ENCODE measurements around the gene CFAP52. TPM values are rescaled to one million over a fixed set of nuclear protein-coding genes. Genes with fewer than 3 reads are reported as not detected.
"Not testable (repeated sequence)": the region's sequence is repeated elsewhere in the genome, so short reads cannot be mapped to it uniquely, and the experiment has no call there.

Gene CFAP52
- polyA plus RNA-seq, 2 of the 4 experiments (the other 2 are of a cell fraction) = 0.23 TPM; not detected in 1

GRCh38 chr17:9635340-9635739, 58.9 kb downstream of the CFAP52 start:
- ChIA-PET POLR2A (no interaction called here), CTCF (interaction anchor here (0.7 to 1.1 kb wide), 3 partner anchors 11 to 1624 kb away, joined by 3 read pairs; no protein-coding TSS in a partner anchor)
- Histone ChIP-seq H3K27ac (no peak overlapping the region), H3K4me2 (no peak overlapping the region), H3K4me1 (no peaks in the 10 kb centered on the region), H3K4me3 (no peak overlapping the region), H3K9me3 (no peaks in the 10 kb centered on the region)
- TF ChIP-seq CHD4 (IDR thresholded peaks at IDR 0.05; ENCODE audit: borderline replicate concordance) (no peak), USF2 (IDR thresholded peaks at IDR 0.05) (no peak), MAZ (IDR thresholded peaks at IDR 0.05; ENCODE audit: borderline replicate concordance, low read depth, low read length) (no peak), ESRRA (IDR thresholded peaks at IDR 0.05; ENCODE audit: borderline replicate concordance, low read length) (no peak), BHLHE40 (IDR thresholded peaks at IDR 0.05; ENCODE audit: low read depth, low read length) (no peak), KDM1A (IDR thresholded peaks at IDR 0.05; ENCODE audit: low read depth) (no peak), HEYL (CRISPR knock-in tag; IDR thresholded peaks at IDR 0.05) (no peak), POLR2AphosphoS2 (conservative IDR thresholded peaks at IDR 0.05; ENCODE audit: low read length) (no peak), CBX8 (IDR thresholded peaks at IDR 0.05) (no peak), PHF8 (IDR thresholded peaks at IDR 0.05; ENCODE audit: borderline replicate concordance, low read depth) (no peak), NR3C1 (IDR thresholded peaks at IDR 0.05) (no peak), NPAS2 (CRISPR knock-in tag; IDR thresholded peaks at IDR 0.05; ENCODE audit: borderline replicate concordance) (no peak)
- WGBS (ENCODE audit: missing lambda C conversion rate) = 76% methylated on average over 6 of the region's 6 CpGs
- DNase-seq (ENCODE audit: low read depth in 1 of 2, low spot score in 1 of 2) (no peak), FAIRE-seq (no peak), ATAC-seq (no peak)

GRCh38 chr17:9636501-9636900, 60.1 kb downstream of the CFAP52 start:
- WGBS (ENCODE audit: missing lambda C conversion rate) = 75% methylated on average over 12 of the region's 12 CpGs
- no peak for FAIRE-seq

GRCh38 chr17:9640388-9640787, 63.9 kb downstream of the CFAP52 start:
- H3K4me1 ChIP-seq; H3K27ac ChIP-seq; H3K4me2 ChIP-seq; H3K9me3 ChIP-seq; FAIRE-seq; DNase-seq (ENCODE audit: low read depth in 1 of 2, low spot score in 1 of 2); ATAC-seq; CTCF ChIA-PET; H3K4me3 ChIP-seq; POLR2A ChIA-PET: not testable (repeated sequence)
- 0 out of 2 replicates have a peak, but pooled peaks have one; percentile 26 for TF ChIP-seq HDAC2 (IDR thresholded peaks at IDR 0.05)
- 0 out of 2 replicates have a peak, but pooled peaks have one; percentile 30 for TF ChIP-seq KDM1A (IDR thresholded peaks at IDR 0.05; ENCODE audit: low read depth)
- 64% methylated on average over 5 of the region's 5 CpGs for WGBS (ENCODE audit: missing lambda C conversion rate)

More at GRCh38 chr17:9636501-9636900, 60.1 kb downstream of the CFAP52 start:
- H3K4me3 ChIP-seq = no peak overlapping the region
- H3K27ac ChIP-seq = no peak overlapping the region
- CTCF ChIA-PET = interaction anchor here (1.1 to 2.6 kb wide), 4 partner anchors 9 to 292 kb away, joined by 4 to 7 read pairs (median 4); partner anchors contain the start of gene USP43
- H3K4me1 ChIP-seq = no peaks in the 10 kb centered on the region
- DNase-seq (ENCODE audit: low read depth in 1 of 2, low spot score in 1 of 2) (no peak), ATAC-seq (no peak)
- POLR2A ChIA-PET = no interaction called here
- TF ChIP-seq EP300 (IDR thresholded peaks at IDR 0.05) = no peak
- no peak for TF ChIP-seq ZC3H11A (IDR thresholded peaks at IDR 0.05)
- TF ChIP-seq CBX2 (IDR thresholded peaks at IDR 0.05; ENCODE audit: borderline replicate concordance, low read depth) = no peak
- no peak for TF ChIP-seq NFE2L2 (conservative IDR thresholded peaks at IDR 0.05; ENCODE audit: low read length)
- TF ChIP-seq MAFK (IDR thresholded peaks at IDR 0.05; ENCODE audit: partially characterized antibody) = no peak
- no peak for TF ChIP-seq HOXB5 (CRISPR knock-in tag; IDR thresholded peaks at IDR 0.05)
- TF ChIP-seq HOXB13 (CRISPR knock-in tag; IDR thresholded peaks at IDR 0.05; ENCODE audit: low read depth) = no peak
- TF ChIP-seq TP53 (CRISPR knock-in tag; IDR thresholded peaks at IDR 0.05) = no peak
- TF ChIP-seq HES2 (IDR thresholded peaks at IDR 0.05) = no peak
- TF ChIP-seq POLR2A (IDR thresholded peaks at IDR 0.05; ENCODE audit: low read length) = no peak
- no peak for TF ChIP-seq RNF2 (IDR thresholded peaks at IDR 0.05; ENCODE audit: borderline replicate concordance, low read depth)
- no peak for TF ChIP-seq RARB (CRISPR knock-in tag; IDR thresholded peaks at IDR 0.05)
- no peak for TF ChIP-seq ESRRA (IDR thresholded peaks at IDR 0.05; ENCODE audit: borderline replicate concordance, low read length)
- no peak for TF ChIP-seq MAX (IDR thresholded peaks at IDR 0.05)
- TF ChIP-seq E2F6 (IDR thresholded peaks at IDR 0.05; ENCODE audit: borderline replicate concordance, low read depth) = no peak
- no peak for TF ChIP-seq CEBPB (IDR thresholded peaks at IDR 0.05)
- TF ChIP-seq ZNF302 (CRISPR knock-in tag; IDR thresholded peaks at IDR 0.05) = no peak
- no peak overlapping the region for H3K4me2 ChIP-seq
- H3K9me3 ChIP-seq = no peaks in the 10 kb centered on the region

Measured in A549 (cell line).